Psoas muscle (tissue), 8 donors: ENCODE measurements around the gene RNF187. TPM values are rescaled to one million over a fixed set of nuclear protein-coding genes. Genes with fewer than 3 reads are reported as not detected.
A peak's percentile ranks its signal among the peaks of the same experiment; 100 is the strongest.

Experiments
- ATAC-seq, 4 donors: fragments of 200-7000 bp; cut with Tn5 transposase; one replicate each; pipeline ENCODE4 v1.9.1; 2020; ENCODE audit warnings: moderate library complexity in 3 of 4, mild to moderate bottlenecking in 2 of 4
- DNase-seq, 2 donors: peaks; one replicate each; pipeline ENCODE4 v3.0.0-alpha.2; 2020
- H3K27ac ChIP-seq: fragments of 200-600 bp; one replicate; pipeline ENCODE4 v1.8.0; 2022
- H3K27me3 ChIP-seq, 3 donors: fragments of 200-600 bp in 1 of 3; one replicate each; pipeline versions ENCODE4 v1.6.1 to v1.8.0; 2013 to 2022; ENCODE audit warnings: low read length in 2 of 3, mild to moderate bottlenecking in 2 of 3, moderate library complexity in 1 of 3; ENCODE audit not compliant: insufficient read depth in 3 of 3
- H3K36me3 ChIP-seq, 2 donors: fragments of 200-600 bp in 1 of 2; one replicate each; pipeline versions ENCODE4 v1.6.1 to v1.8.0; 2013 to 2022; ENCODE audit warnings: low read depth in 1 of 2, mild to moderate bottlenecking in 1 of 2, moderate library complexity in 1 of 2; ENCODE audit not compliant: insufficient read depth in 1 of 2
- H3K4me1 ChIP-seq: fragments of 200-600 bp; one replicate; pipeline ENCODE4 v1.8.0; 2022
- H3K4me3 ChIP-seq: fragments of 200-600 bp; one replicate; pipeline ENCODE4 v1.8.0; 2022; ENCODE audit warnings: mild to moderate bottlenecking
- H3K9me3 ChIP-seq: fragments of 200-600 bp; one replicate; pipeline ENCODE4 v1.8.0; 2022
- WGBS, 3 donors: extraction: QIAGEN DNeasy Blood & Tissue Kit; methylation state at CpG; one replicate each; pipeline versions ENCODE4 v1.1.6 to v1.1.7; 2013; 5-methylcytosine and 5-hydroxymethylcytosine counted together
- intact Hi-C, 2 donors: fragments of 100-400 bp; cut with DNase I; formaldehyde crosslinking; loops; one replicate each; pipeline versions ENCODE4 v1.11.0 to v1.14.2; 2022
- polyA plus RNA-seq, 3 donors: library from polyadenylated mRNA; stranded (reverse); fragments of 200-250 nt; gene quantifications; one replicate each; pipeline ENCODE4 v1.2.3, GENCODE V29; 2013
- total RNA-seq, 4 donors: library from RNA; stranded (reverse); fragmentation: NEBNext Ultra II Directional in 2 of 4; extraction: Animal tissue kit (Norgen Biotek cat#: 25700) in 2 of 4; gene quantifications; one replicate each; pipeline versions ENCODE4 v1.2.1 to v1.2.4, GENCODE V29; 2021 to 2023
- TF ChIP-seq, protein P1 (sequence below): fragments of 200-600 bp; IDR thresholded peaks from one replicate; pipeline ENCODE4 v1.8.0; 2022; ENCODE audit warnings: antibody characterized with exemption
- donor health status: healthy with polysubstance abuse.
- donor health status: DM: no; HTN: no; CAD: no; lungs with moderate emphysema.
- donor health status: Bipolar disorder and iron deficiency.
- donor health status: healthy.
- donor health status: DM: yes; HTN: yes; CAD: no.
- donor health status: DM: no; HTN: no; CAD: no.
- donor health status: DM: no; HTN: no; CAD: no.
- donor health status: DM: yes; HTN: yes; CAD: no.

RNF187 gene
- total and polyA plus RNA-seq, 7 donors, result 34.8 to 167 (median 85.2) TPM

DNA sequence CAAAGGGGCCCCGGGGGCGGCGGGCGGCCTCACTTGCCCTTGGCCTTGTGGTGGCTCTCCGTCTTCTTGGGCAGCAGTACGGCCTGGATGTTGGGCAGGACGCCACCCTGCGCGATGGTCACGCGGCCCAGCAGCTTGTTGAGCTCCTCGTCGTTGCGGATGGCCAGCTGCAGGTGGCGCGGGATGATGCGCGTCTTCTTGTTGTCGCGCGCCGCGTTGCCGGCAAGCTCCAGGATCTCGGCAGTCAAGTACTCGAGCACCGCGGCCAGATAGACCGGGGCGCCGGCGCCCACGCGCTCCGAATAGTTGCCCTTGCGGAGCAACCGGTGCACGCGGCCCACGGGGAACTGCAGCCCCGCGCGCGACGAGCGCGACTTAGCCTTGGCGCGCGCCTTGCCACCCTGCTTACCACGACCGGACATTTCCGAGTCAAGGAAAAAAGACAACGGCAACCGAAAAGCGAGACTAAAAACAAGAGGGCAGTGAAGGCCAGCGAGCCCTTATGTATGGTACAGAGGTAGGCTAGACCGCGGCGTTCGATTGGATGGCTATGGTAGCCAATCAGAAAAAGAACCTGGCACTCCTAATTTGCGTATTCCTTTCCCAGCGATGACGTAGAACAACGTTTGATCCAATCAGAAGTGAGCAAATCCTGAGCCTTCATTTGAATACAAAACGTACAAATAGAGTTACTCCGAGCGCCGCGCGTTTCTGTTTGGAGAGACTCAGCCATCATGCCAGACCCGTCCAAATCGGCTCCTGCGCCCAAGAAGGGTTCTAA lies 29.6 kb upstream of the RNF187 start:
- intact Hi-C loops, result no loop called here
- Histone ChIP-seq H3K27ac (peak overlapping the region; percentile 61), H3K4me1 (peaks cover 8% of the 10 kb centered on the region), H3K27me3 (peaks cover 3 to 77% (median 21%) of the 10 kb centered on the region in 3 donors), H3K36me3 (no peaks in the 10 kb centered on the region), H3K4me3 (peak overlapping the region; percentile 65), H3K9me3 (no peaks in the 10 kb centered on the region)
- 0 to 1% (median 1%) methylated on average over 74 of the region's 74 CpGs for WGBS, 3 donors
- ATAC-seq (peak; percentile 85 to 86 (median 86)), DNase-seq (peak; percentile 83 to 89)
- TF ChIP-seq, protein P1, sequence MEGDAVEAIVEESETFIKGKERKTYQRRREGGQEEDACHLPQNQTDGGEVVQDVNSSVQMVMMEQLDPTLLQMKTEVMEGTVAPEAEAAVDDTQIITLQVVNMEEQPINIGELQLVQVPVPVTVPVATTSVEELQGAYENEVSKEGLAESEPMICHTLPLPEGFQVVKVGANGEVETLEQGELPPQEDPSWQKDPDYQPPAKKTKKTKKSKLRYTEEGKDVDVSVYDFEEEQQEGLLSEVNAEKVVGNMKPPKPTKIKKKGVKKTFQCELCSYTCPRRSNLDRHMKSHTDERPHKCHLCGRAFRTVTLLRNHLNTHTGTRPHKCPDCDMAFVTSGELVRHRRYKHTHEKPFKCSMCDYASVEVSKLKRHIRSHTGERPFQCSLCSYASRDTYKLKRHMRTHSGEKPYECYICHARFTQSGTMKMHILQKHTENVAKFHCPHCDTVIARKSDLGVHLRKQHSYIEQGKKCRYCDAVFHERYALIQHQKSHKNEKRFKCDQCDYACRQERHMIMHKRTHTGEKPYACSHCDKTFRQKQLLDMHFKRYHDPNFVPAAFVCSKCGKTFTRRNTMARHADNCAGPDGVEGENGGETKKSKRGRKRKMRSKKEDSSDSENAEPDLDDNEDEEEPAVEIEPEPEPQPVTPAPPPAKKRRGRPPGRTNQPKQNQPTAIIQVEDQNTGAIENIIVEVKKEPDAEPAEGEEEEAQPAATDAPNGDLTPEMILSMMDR, result peak; percentile 20

DNA sequence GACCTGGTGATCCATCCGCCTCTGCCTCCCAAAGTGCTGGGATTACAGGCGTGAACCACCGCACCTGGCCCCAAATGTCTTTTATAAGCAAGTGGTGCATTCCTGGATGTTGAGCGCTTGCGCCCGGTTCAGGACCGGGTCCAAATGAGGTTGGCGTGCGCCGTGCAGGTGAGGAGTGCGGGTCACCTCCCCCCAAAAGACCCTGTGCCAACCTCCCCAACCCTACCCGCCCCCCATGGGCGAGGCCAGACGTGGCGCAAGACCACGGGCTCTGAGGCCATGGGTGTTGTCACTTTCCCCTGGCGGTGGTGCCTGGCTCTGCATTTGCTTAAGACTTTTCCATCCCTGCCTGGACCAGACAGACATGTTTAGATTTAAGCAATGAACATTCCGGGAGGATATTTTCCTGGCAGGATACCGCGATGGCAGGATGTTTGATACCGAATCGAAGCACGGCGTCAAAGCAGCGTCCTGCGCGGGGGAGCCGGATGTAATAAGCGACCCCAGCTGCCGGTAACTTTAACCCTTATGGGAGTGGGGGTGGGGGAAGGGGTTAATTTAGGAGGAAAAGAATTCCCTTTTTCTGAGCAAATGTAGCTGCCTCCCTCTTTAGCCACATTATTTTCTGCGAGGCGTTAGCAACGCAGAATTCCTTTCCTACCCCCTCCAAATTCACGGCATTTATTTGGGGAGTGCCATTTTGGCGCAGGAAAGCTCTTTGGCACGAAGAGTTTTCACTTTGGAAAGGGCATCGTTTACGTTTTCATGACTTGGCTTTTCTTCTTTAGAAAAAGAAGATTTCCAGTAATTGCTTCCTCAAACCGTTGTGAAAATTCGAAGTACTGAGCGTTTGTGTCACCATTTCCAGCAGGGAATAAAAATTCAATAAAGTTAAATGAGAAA lies 27.8 kb upstream of the RNF187 start:
- TF ChIP-seq, protein P1, result peak; percentile 42
- DNase-seq (peak; percentile 62 to 74), ATAC-seq (peak in 3 of 4 donors; percentile 37 to 47 (median 38))
- intact Hi-C loops, result no loop called here
- H3K27me3 ChIP-seq, result peaks cover 5 to 95% (median 27%) of the 10 kb centered on the region in 3 donors
- peak overlapping the region; percentile 65 for H3K4me3 ChIP-seq
- 6 to 9% (median 8%) methylated on average over 41 of the region's 41 CpGs for WGBS, 3 donors
- no peaks in the 10 kb centered on the region for H3K36me3 ChIP-seq
- H3K9me3 ChIP-seq, result no peaks in the 10 kb centered on the region
- H3K4me1 ChIP-seq, result peaks cover 14% of the 10 kb centered on the region
- H3K27ac ChIP-seq, result no peak overlapping the region

DNA sequence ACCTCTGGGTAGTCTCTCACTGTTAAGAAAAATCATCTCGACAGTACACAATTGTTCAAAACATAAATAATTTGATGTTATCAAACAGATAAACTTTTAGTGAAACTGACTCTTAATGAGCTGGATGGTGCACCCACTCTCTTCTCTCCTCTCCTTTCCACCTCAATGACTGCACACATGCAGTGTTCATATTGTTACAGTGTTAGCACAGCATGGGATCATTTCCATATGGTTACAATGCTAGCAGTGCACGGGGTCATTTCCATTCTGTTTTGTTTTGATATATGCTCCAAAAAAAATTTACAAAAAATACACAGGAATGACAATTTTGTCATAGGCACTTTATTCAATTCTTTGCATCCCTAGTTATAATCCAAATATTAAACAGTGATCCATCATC lies 26.4 kb upstream of the RNF187 start:
- intact Hi-C loops, result no loop called here
- TF ChIP-seq, protein P1, result no peak
- DNase-seq (no peak), ATAC-seq (no peak)
- Histone ChIP-seq H3K4me3 (no peak overlapping the region), H3K36me3 (no peaks in the 10 kb centered on the region), H3K9me3 (no peaks in the 10 kb centered on the region), H3K27ac (no peak overlapping the region), H3K4me1 (peaks cover 25% of the 10 kb centered on the region), H3K27me3 (peaks cover 5 to 100% (median 39%) of the 10 kb centered on the region in 3 donors)
- 78 to 83% (median 81%) methylated on average over 2 of the region's 2 CpGs for WGBS, 3 donors

DNA sequence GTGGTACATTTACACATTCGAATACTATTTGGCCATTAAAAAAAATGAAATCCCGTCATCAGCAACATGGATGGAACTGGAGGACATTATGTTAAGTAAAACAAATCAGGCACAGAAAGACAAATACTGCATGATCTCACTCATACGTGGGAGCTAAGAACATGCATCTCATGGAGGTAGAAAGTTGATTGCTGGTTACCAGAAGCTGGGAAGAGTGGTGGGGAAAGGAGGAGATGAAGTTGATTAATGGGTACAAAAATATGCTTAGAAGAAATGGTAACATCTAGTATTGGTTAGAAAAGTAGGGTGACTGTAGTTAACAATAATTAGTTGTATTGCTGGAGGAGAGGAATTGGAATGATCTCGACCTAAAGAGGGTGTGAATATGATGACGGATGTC lies 24.6 kb upstream of the RNF187 start:
- Histone ChIP-seq H3K4me1 (peaks cover 20% of the 10 kb centered on the region), H3K36me3 (no peaks in the 10 kb centered on the region), H3K9me3 (no peaks in the 10 kb centered on the region), H3K27ac (no peak overlapping the region), H3K4me3 (no peak overlapping the region), H3K27me3 (peaks cover 7 to 98% (median 38%) of the 10 kb centered on the region in 3 donors)
- intact Hi-C loops, result no loop called here
- TF ChIP-seq, protein P1, result no peak
- ATAC-seq (no peak), DNase-seq (no peak)
- 85 to 87% (median 86%) methylated on average over 5 of the region's 5 CpGs for WGBS, 3 donors
